GM21423 (cell line): ENCODE measurements around the gene HNRNPM.

Experiments used
- ATAC-seq: cut with Tn5 transposase; IDR thresholded peaks from one replicate; pipeline ENCODE4 v1.9.1; 2021; ENCODE audit warnings: mild to moderate bottlenecking, moderate library complexity; ENCODE audit not compliant: unreplicated experiment

Gene HNRNPM

GRCh38 chr19:8485561-8486371, 41.0 kb downstream of the HNRNPM start:
- no peak for ATAC-seq

GRCh38 chr19:8486661-8487136, 41.9 kb downstream of the HNRNPM start:
- no peak for ATAC-seq

- ATAC-seq, result peak; percentile 52
These were observed 42.5 kb downstream of the HNRNPM start for GRCh38 chr19:8487137-8487851.

- ATAC-seq, result no peak
These were observed 43.6 kb downstream of the HNRNPM start for GRCh38 chr19:8488365-8488764.

- ATAC-seq, result no peak
These were observed 45.0 kb downstream of the HNRNPM start for GRCh38 chr19:8489561-8490394.

GRCh38 chr19:8490395-8490760, 45.6 kb downstream of the HNRNPM start:
- no peak for ATAC-seq

- no peak for ATAC-seq
These were observed 46.1 kb downstream of the HNRNPM start for GRCh38 chr19:8490873-8491272.

GRCh38 chr19:8491574-8491973, 46.8 kb downstream of the HNRNPM start:
- no peak for ATAC-seq

GRCh38 chr19:8494158-8494557, 49.4 kb downstream of the HNRNPM start:
- ATAC-seq, result no peak

- ATAC-seq, result no peak
These were observed 53.5 kb downstream of the HNRNPM start for GRCh38 chr19:8498295-8498694.

- no peak for ATAC-seq
These were observed 54.5 kb downstream of the HNRNPM start for GRCh38 chr19:8499048-8499833.

GRCh38 chr19:8500158-8500557, 55.4 kb downstream of the HNRNPM start:
- no peak for ATAC-seq

GRCh38 chr19:8501516-8501915, 56.7 kb downstream of the HNRNPM start:
- ATAC-seq, result no peak

GRCh38 chr19:8501981-8502380, 57.2 kb downstream of the HNRNPM start:
- ATAC-seq, result no peak

GRCh38 chr19:8503510-8503909, 58.7 kb downstream of the HNRNPM start:
- no peak for ATAC-seq

- ATAC-seq, result no peak
These were observed 59.4 kb downstream of the HNRNPM start for GRCh38 chr19:8504171-8504570.

- ATAC-seq, result no peak
These were observed 60.1 kb downstream of the HNRNPM start for GRCh38 chr19:8504919-8505318.

GRCh38 chr19:8505680-8506401, 61.1 kb downstream of the HNRNPM start:
- no peak for ATAC-seq

GRCh38 chr19:8506402-8506957, 61.7 kb downstream of the HNRNPM start:
- no peak for ATAC-seq
